ENCODE results near the gene SAPCD2.

DNA sequence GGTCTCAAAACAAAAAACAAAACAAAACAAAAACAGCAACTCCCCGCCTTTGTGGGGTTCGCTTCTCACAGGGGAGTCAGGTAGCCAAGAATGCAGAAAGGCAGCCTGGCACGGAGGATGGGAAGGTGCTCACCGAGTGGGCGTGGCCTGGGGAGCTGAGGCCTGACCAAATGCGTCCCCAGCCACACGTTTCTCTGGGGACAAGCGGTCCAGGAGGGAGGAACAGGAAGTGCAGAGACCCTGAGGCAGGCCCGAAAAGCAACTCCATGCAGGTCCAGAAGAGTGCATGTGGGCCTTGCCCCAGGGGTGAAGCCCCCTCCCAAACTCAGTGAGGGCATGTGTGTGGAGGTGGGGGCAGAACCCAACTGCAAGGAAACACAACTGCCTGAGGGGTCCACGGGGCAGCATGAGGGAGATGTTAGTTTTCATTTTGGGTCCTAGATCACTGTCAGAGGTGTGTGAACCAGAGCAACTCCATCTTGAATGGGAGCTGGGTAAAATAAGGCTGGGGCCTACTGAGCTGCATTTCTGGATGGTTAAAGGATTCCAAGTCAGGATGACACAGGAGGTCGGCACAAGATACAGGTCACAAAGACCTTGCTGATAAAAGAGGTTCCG is 4.4 kb upstream of the SAPCD2 start:
- TF ChIP-seq, protein P1, sequence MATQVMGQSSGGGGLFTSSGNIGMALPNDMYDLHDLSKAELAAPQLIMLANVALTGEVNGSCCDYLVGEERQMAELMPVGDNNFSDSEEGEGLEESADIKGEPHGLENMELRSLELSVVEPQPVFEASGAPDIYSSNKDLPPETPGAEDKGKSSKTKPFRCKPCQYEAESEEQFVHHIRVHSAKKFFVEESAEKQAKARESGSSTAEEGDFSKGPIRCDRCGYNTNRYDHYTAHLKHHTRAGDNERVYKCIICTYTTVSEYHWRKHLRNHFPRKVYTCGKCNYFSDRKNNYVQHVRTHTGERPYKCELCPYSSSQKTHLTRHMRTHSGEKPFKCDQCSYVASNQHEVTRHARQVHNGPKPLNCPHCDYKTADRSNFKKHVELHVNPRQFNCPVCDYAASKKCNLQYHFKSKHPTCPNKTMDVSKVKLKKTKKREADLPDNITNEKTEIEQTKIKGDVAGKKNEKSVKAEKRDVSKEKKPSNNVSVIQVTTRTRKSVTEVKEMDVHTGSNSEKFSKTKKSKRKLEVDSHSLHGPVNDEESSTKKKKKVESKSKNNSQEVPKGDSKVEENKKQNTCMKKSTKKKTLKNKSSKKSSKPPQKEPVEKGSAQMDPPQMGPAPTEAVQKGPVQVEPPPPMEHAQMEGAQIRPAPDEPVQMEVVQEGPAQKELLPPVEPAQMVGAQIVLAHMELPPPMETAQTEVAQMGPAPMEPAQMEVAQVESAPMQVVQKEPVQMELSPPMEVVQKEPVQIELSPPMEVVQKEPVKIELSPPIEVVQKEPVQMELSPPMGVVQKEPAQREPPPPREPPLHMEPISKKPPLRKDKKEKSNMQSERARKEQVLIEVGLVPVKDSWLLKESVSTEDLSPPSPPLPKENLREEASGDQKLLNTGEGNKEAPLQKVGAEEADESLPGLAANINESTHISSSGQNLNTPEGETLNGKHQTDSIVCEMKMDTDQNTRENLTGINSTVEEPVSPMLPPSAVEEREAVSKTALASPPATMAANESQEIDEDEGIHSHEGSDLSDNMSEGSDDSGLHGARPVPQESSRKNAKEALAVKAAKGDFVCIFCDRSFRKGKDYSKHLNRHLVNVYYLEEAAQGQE (tag by site-specific recombination; IDR thresholded peaks at IDR 0.05), result no peak
- no peak for TF ChIP-seq CTCF (tag by site-specific recombination; IDR thresholded peaks at IDR 0.05)
- no peak for TF ChIP-seq ZBTB7A (tag by site-specific recombination; IDR thresholded peaks at IDR 0.05; ENCODE audit: low read depth)
- TF ChIP-seq ZNF639 (tag by site-specific recombination; IDR thresholded peaks at IDR 0.05), result no peak
- TF ChIP-seq, protein P2, sequence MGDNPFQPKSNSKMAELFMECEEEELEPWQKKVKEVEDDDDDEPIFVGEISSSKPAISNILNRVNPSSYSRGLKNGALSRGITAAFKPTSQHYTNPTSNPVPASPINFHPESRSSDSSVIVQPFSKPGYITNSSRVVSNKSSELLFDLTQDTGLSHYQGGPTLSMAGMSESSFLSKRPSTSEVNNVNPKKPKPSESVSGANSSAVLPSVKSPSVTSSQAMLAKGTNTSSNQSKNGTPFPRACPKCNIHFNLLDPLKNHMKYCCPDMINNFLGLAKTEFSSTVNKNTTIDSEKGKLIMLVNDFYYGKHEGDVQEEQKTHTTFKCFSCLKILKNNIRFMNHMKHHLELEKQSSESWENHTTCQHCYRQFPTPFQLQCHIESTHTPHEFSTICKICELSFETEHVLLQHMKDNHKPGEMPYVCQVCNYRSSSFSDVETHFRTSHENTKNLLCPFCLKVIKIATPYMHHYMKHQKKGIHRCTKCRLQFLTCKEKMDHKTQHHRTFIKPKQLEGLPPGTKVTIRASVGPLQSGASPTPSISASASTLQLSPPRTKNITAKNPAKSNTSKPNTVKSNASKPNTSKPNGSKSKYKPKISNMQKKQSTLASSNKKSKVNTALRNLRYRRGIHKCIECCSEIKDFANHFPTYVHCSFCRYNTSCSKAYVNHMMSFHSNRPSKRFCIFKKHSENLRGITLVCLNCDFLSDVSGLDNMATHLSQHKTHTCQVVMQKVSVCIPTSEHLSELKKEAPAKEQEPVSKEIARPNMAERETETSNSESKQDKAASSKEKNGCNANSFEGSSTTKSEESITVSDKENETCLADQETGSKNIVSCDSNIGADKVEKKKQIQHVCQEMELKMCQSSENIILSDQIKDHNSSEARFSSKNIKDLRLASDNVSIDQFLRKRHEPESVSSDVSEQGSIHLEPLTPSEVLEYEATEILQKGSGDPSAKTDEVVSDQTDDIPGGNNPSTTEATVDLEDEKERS (tag by site-specific recombination; IDR thresholded peaks at IDR 0.05), result no peak
- TF ChIP-seq PRDM4 (tag by site-specific recombination; IDR thresholded peaks at IDR 0.05), result no peak
- TF ChIP-seq GLIS2 (tag by site-specific recombination; IDR thresholded peaks at IDR 0.05), result no peak
- no peak for TF ChIP-seq HOXD13 (CRISPR knock-in tag; IDR thresholded peaks at IDR 0.05; ENCODE audit: borderline replicate concordance)
- TF ChIP-seq ZNF354C (tag by site-specific recombination; IDR thresholded peaks at IDR 0.05; ENCODE audit: borderline replicate concordance, low read depth), result no peak
- no peak for TF ChIP-seq ZNF621 (tag by site-specific recombination; IDR thresholded peaks at IDR 0.05)
- no peak for TF ChIP-seq ELK4 (IDR thresholded peaks at IDR 0.05; ENCODE audit: borderline replicate concordance, low read depth, low read length)
- TF ChIP-seq, protein P3, sequence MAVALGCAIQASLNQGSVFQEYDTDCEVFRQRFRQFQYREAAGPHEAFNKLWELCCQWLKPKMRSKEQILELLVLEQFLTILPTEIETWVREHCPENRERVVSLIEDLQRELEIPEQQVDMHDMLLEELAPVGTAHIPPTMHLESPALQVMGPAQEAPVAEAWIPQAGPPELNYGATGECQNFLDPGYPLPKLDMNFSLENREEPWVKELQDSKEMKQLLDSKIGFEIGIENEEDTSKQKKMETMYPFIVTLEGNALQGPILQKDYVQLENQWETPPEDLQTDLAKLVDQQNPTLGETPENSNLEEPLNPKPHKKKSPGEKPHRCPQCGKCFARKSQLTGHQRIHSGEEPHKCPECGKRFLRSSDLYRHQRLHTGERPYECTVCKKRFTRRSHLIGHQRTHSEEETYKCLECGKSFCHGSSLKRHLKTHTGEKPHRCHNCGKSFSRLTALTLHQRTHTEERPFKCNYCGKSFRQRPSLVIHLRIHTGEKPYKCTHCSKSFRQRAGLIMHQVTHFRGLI (tag by site-specific recombination; IDR thresholded peaks at IDR 0.05), result no peak
- TF ChIP-seq ZNF629 (tag by site-specific recombination; IDR thresholded peaks at IDR 0.05), result no peak
